Measurements from ENCODE around the gene VGLL4. TPM values are rescaled to one million over a fixed set of nuclear protein-coding genes. Genes with fewer than 3 reads are reported as not detected.

The VGLL4 gene
- total RNA-seq, 1 experiment from 2014 or later, result 42.1 TPM

DNA sequence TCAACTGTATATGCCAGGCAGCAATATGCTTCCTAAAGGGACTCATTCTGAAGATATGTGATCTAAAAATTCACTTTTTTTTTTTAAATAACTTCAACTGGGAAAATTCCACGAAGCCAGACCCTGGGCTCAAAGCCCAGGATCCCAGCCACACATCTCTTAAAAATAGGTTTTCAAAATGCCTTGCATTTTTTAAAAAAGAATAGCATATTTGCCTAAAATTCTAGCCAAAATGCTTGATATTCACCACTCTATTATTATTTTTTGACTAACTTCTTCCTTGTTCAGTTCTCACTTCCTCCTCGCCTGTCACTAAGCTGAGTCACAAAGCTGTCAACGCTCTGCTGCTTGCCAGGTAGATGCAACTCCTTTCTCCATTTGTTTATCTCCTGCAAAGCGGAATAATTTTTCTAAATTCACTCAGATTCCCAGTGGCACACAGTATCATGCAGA lies 28.0 kb upstream of the VGLL4 start:
- no peak overlapping the region for H3K23ac ChIP-seq (ENCODE audit: insufficient read length, low read depth, low read length)
- H3K23me2 ChIP-seq (ENCODE audit: insufficient read length, low read depth, low read length, poor library complexity, severe bottlenecking), result no peaks in the 10 kb centered on the region
- H4K5ac ChIP-seq (ENCODE audit: insufficient read length, low read depth, low read length), result no peak overlapping the region
- no peak overlapping the region for H2AK5ac ChIP-seq (ENCODE audit: insufficient read length, low read length)
- H4K8ac ChIP-seq (replicated peaks; ENCODE audit: insufficient read length, low read depth, low read length), result no peak overlapping the region
- no peak overlapping the region for H2BK15ac ChIP-seq (ENCODE audit: low read depth, low read length)
- H3K14ac ChIP-seq (ENCODE audit: insufficient read depth, low read length), result no peak overlapping the region
- H4K20me1 ChIP-seq (ENCODE audit: control insufficient read depth, insufficient read depth, insufficient read length), result no peaks in the 10 kb centered on the region
- H3T11ph ChIP-seq (ENCODE audit: low read length), result no peak overlapping the region
- H3K9ac ChIP-seq (ENCODE audit: extremely low read depth, insufficient read length, low read length), result no peak overlapping the region
- no peak overlapping the region for H3K56ac ChIP-seq (ENCODE audit: insufficient read length, low read depth, low read length)
- Mint-ChIP-seq H3K4me1 (peaks cover 11 to 17% of the 10 kb centered on the region in 2 experiments), H3K27ac (peak overlapping the region in 1 of 3 experiments; percentile 1; a peak in 2 of 7 replicates), H3K9me3 (no peaks in the 10 kb centered on the region), H3K4me3 (no peak overlapping the region), H3K36me3 (ENCODE audit: insufficient read depth in 1 of 3, low read depth in 3 of 3) (no peaks in the 10 kb centered on the region), H3K27me3 (ENCODE audit: low read depth) (no peaks in the 10 kb centered on the region)
- H4K91ac ChIP-seq (ENCODE audit: insufficient read length, low read depth, low read length), result no peak overlapping the region
- H2BK5ac ChIP-seq (ENCODE audit: insufficient read length, low read length), result no peak overlapping the region
- no peak overlapping the region for H3K4ac ChIP-seq (ENCODE audit: low read depth, low read length)
- no peak overlapping the region for H2BK120ac ChIP-seq (ENCODE audit: low read depth, low read length, poor library complexity, severe bottlenecking)
- no peak overlapping the region for H3K4me2 ChIP-seq (ENCODE audit: insufficient read depth, insufficient read length, low read length)
- H3K79me1 ChIP-seq (ENCODE audit: insufficient read depth, low read depth, low read length, poor library complexity, severe bottlenecking), result no peaks in the 10 kb centered on the region
- peaks cover 5% of the 10 kb centered on the region for H3K4me1 ChIP-seq (ENCODE audit: insufficient read depth, low read length)
- no CpG with 5 or more reads among the region's 4 CpGs for WGBS (ENCODE audit: extremely low coverage, insufficient read length, low lambda C conversion rate)
- no peak overlapping the region for H2BK20ac ChIP-seq (ENCODE audit: low read depth, low read length, poor library complexity, severe bottlenecking)
- no peak for DNase-seq
- no peaks in the 10 kb centered on the region for H3K9me3 ChIP-seq (ENCODE audit: control insufficient read depth, low read depth, low read length)
- H3K79me2 ChIP-seq (ENCODE audit: insufficient read depth, low read length), result no peaks in the 10 kb centered on the region
- H3K27ac ChIP-seq (ENCODE audit: insufficient read length, low read depth, low read length), result no peak overlapping the region
- no peak overlapping the region for H2BK12ac ChIP-seq (ENCODE audit: insufficient read length, low read depth, low read length)
- H2AFZ ChIP-seq (ENCODE audit: low read length), result no peak overlapping the region
- TF ChIP-seq, protein P1, sequence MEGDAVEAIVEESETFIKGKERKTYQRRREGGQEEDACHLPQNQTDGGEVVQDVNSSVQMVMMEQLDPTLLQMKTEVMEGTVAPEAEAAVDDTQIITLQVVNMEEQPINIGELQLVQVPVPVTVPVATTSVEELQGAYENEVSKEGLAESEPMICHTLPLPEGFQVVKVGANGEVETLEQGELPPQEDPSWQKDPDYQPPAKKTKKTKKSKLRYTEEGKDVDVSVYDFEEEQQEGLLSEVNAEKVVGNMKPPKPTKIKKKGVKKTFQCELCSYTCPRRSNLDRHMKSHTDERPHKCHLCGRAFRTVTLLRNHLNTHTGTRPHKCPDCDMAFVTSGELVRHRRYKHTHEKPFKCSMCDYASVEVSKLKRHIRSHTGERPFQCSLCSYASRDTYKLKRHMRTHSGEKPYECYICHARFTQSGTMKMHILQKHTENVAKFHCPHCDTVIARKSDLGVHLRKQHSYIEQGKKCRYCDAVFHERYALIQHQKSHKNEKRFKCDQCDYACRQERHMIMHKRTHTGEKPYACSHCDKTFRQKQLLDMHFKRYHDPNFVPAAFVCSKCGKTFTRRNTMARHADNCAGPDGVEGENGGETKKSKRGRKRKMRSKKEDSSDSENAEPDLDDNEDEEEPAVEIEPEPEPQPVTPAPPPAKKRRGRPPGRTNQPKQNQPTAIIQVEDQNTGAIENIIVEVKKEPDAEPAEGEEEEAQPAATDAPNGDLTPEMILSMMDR (conservative IDR thresholded peaks at IDR 0.05), result no peak
- no peaks in the 10 kb centered on the region for H3K27me3 ChIP-seq (ENCODE audit: insufficient read depth, low read length)
- no peak overlapping the region for H3K18ac ChIP-seq (ENCODE audit: insufficient read length, low read depth, low read length)

Measured in H9 (cell line).